ENCODE measurements around the gene RAPH1.

- no peak for TF ChIP-seq POLR2A (IDR thresholded peaks at IDR 0.05)
- TF ChIP-seq CTCF (IDR thresholded peaks at IDR 0.05), result no peak
These were observed 36.9 kb downstream of the RAPH1 start for GRCh38 chr2:203498161-203498560.
